H1 (cell line): ENCODE results near the gene HMG20A. TPM values are rescaled to one million over a fixed set of nuclear protein-coding genes. Genes with fewer than 3 reads are reported as not detected.

Source experiments
- BACH1 ChIP-seq: IDR thresholded peaks from 2 replicates; pipeline ENCODE4 v1.6.1; 2012; ENCODE audit warnings: low read length, improper control_type of control experiment
- CEBPB ChIP-seq: IDR thresholded peaks from 2 replicates; pipeline ENCODE4 v1.6.1; 2012; ENCODE audit warnings: low read depth, low read length
- CHD1 ChIP-seq: IDR thresholded peaks from 2 replicates; pipeline ENCODE4 v1.6.1; 2012; ENCODE audit warnings: low read depth, low read length, improper control_type of control experiment
- GABPA ChIP-seq: IDR thresholded peaks from 2 replicates; pipeline ENCODE4 v1.6.1; 2011; ENCODE audit warnings: mild to moderate bottlenecking, low read length, moderate library complexity, borderline replicate concordance; ENCODE audit not compliant: insufficient read depth
- POLR2A ChIP-seq, 2 experiments: IDR thresholded peaks; 1 replicate in 1 of 2; 2 replicates in 1 of 2; pipeline ENCODE4 v1.6.1; 2011; ENCODE audit warnings: low read depth in 2 of 2, low read length in 2 of 2, mild to moderate bottlenecking in 2 of 2; ENCODE audit errors: control extremely low read depth in 1 of 2
- SIN3A ChIP-seq, 2 experiments: IDR thresholded peaks in 1 of 2; conservative IDR thresholded peaks in 1 of 2; 2 replicates each; pipeline ENCODE4 v1.6.1; 2011 to 2012; ENCODE audit warnings: low read length in 2 of 2, improper control_type of control experiment in 1 of 2, low read depth in 1 of 2, mild to moderate bottlenecking in 1 of 2
- SRF ChIP-seq: IDR thresholded peaks from 2 replicates; pipeline ENCODE4 v1.6.1; 2011; ENCODE audit warnings: mild to moderate bottlenecking, low read depth, low read length, moderate library complexity
- TBP ChIP-seq: IDR thresholded peaks from 2 replicates; pipeline ENCODE4 v1.6.1; 2011; ENCODE audit warnings: low read depth, low read length, improper control_type of control experiment
- polyA plus RNA-seq, 7 experiments: library from polyadenylated mRNA; depleted of rRNA in 3 of 7; stranded (reverse) in 5 of 7; unstranded in 2 of 7; fragments of >200 nt in 5 of 7; fragments of 200-250 nt in 2 of 7; gene quantifications; 1 replicate in 5 of 7; 2 replicates in 1 of 7; 4 replicates in 1 of 7; pipeline versions ENCODE4 v1.2.1 to v1.2.3, GENCODE V29; 2011 to 2013; ENCODE audit warnings: missing spikeins in 2 of 7, mixed read lengths in 2 of 7
- total RNA-seq: library from RNA; stranded (reverse); fragmentation: NEBNext Ultra II Directional; extraction: Animal tissue kit (Norgen Biotek cat#: 25700); gene quantifications from 2 replicates; pipeline ENCODE4 v1.2.1, GENCODE V29; 2021

HMG20A gene
- total and polyA plus RNA-seq, 2 of the 8 experiments (the other 6 are each of a cell fraction or from before 2014, with no cell fraction given): 52.1 to 59.7 TPM

DNA sequence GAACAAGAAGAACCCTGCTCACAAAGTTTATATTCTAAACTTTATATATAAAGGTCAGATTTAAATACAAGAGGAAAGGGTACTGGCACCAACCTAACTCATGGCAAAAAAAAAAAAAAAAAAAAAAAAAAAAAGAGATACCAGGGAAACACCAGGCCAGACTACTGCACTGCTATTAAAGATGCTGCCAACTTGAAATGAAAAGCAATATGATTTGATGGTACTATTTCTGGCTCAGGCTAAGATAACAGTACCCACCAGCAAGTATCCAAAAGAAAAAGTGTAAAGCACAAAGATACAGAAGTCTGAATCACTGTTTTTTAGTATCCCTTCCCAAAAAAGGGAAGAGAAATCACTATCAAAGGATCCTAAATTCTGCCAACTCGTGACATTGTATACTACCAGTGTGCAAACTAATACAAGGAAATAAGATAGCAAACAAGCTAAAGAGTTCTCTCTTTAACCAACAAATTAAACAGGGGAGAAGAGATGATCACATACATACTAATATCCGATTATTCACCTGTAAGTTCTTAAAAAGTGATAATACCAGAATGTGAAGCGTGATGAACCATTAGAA, 29.2 kb upstream of the HMG20A start (continued):
- no peak for TF ChIP-seq CHD1
- no peak for TF ChIP-seq GABPA
- no peak for TF ChIP-seq POLR2A (IDR thresholded peaks at IDR 0.05; ENCODE audit: control extremely low read depth in 1 of 2, low read depth in 2 of 2, low read length in 2 of 2)
- no peak for TF ChIP-seq CEBPB
- TF ChIP-seq BACH1: no peak
- TF ChIP-seq TBP: no peak
- no peak for TF ChIP-seq SRF
- TF ChIP-seq SIN3A (conservative IDR thresholded peaks at IDR 0.05 in 1 of 2, IDR thresholded peaks at IDR 0.05 in 1 of 2; ENCODE audit: low read depth in 1 of 2, low read length in 2 of 2): no peak
